ENCODE results near the gene COL11A1.
"Not testable (repeated sequence)": the region's sequence is repeated elsewhere in the genome, so short reads cannot be mapped to it uniquely, and the experiment has no call there.

Gene COL11A1

DNA sequence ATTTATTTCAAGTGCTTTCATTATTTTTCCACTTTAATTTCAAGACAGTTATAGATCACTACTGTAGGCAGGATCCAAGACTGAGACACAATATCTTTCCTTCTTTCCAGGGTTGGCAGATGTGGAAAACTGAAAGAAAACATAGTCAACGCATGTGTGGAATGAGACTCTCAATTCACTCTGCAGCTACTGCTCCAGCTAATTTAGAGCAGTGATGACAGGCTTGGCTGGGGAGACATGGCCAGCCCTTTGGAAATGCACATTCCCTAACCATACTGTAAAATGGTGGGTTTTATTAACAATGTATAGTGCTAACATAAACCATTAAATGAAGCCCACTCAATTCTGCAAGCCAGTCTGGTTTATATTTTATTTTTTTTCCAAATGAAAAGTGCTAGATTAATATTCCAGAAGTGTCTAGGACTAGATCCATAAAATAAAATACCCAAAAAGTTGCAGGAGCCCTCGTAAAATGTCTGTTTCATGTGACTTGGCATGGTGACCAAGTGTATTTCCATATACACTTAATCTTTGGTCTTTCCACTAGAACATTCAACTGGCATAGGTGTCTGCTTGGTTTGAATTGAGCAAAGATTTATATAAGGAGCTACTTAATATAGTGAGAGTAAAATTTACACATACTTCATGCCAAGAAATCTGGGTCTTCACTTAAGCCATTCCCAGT, 32.9 kb downstream of the COL11A1 start:
- no peak for DNase-seq

GRCh38 chr1:103074224-103074623, 34.1 kb downstream of the COL11A1 start:
- no peak for DNase-seq

DNA sequence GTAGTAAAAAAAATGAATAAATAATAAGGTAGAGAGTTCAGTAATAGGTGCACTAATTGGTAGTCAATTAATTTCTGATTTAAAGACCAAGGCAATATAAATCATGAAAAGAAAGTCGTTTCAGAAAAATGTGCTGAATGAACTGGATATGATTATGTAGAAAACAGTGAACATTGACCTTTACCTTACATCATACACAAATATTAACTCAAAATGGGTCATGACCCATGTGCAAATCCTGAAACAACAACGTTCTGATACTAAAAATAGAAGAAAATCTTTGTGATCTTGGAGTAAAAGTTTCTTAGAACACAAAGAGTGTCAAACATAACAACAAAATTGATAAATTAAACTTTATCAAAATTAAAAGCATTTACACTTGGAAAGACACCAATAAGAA, 39.1 kb downstream of the COL11A1 start:
- no peak for DNase-seq

DNA sequence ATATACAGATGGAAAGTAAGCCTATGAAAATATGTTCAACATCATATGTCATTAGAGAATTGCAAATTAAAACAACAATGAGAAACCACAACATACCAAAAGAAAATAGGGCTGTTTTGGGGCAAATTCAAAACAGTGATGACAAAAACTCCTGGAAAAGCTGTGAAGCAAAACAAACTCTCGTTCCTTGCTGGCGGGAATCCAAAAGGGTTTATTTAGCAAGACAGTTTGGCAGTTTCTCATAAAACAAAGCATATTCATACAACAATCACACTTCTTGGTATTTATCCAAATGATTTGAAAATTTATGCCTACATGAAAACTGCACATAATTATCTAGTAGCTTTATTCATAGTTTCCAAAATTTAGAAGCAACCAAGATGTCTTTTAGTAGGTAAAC, 44.4 kb downstream of the COL11A1 start:
- DNase-seq: no peak

DNA sequence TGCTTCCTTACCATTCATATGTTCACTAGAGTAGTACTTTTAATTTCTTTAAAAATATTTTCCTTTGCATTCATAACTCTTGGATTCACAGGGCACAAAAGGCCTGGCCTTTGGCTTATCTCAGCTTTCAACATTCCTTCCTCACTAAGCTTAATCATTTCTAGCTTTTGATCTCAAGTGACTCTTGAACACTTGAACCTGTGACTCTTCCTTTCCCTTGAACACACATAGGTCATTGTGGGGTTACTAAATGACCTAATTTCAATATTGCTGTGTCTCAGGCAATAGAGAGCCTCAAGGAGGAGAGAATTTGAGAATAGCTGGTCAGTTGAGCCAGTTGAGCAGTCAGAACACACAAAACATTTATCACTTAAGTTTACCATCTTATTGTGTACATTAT, 49.9 kb downstream of the COL11A1 start:
- no peak for DNase-seq

GRCh38 chr1:103056423-103056822, 51.9 kb downstream of the COL11A1 start:
- DNase-seq: no peak

- not testable (repeated sequence) for DNase-seq
Measured at GRCh38 chr1:103028110-103028509, 80.2 kb downstream of the COL11A1 start.

DNA sequence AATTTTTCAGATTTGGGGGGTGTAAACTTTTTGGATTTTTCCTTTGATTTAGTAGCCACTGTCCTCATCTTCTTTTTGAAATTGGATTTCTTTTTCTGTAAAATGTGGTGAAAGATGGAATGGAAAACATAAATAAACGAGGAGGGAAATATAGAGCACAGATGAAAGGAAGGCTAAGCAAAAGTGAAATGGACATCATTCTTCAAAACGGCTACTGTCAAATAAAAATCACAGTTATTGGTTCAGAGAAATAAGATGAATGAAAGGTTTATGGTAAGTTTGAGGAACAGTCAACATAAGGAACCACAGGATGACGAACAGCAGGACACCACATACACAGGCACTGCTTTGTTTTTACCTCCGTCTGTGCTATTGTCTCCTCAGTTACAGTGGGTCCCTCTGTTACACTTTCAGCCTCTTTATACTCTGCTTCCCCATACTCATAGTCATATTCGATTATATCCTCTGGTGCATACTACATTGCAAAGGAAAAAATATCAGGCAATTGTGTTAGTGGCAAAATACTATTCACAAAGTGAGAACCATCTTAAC, 82.4 kb downstream of the COL11A1 start:
- no peak for DNase-seq

DNA sequence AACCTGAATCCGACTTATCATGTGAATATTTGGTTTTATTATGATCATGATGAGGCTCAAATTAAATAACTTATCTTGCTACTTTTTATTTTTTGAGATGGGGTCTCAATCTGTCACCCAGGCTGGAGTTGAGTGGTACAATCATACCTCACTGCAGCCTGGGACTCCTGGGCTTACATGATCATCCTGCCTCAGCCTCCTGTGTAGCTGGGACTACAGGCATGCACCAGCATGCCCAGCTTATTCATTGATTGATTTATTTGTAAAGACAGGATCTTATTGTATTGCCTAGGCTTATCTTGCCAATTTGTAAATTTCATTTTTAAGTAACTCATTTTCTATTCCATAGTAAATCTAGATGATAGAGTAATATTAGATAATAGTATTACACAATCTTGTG, 84.3 kb downstream of the COL11A1 start:
- no peak for DNase-seq

- no peak for DNase-seq
Measured at GRCh38 chr1:103002005-103002404, 106.3 kb downstream of the COL11A1 start.

GRCh38 chr1:102978874-102979273, 129.4 kb downstream of the COL11A1 start:
- no peak for DNase-seq

DNA sequence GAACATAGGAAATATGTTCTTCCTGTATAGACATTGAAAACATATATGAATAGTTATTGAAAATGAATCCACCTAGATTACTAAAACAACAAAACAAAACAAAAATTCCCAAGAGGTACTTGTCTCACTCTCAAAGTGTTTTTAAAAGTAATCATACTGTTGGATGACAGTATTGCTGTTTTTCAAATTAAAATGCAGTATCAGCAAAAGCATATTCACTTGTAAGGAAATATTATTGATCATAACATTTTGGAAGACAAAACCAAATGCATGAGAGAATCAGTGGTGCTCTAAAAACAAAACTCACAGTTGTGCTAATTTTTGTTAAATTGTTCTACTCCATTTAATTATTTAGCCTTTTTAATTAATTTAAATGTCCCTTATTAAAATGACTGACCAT, 131.0 kb downstream of the COL11A1 start:
- no peak for DNase-seq

- peak; percentile 76 for DNase-seq
Measured at GRCh38 chr1:102970496-102971078, 137.7 kb downstream of the COL11A1 start.

- no peak for DNase-seq
Measured at GRCh38 chr1:102967786-102968185, 140.5 kb downstream of the COL11A1 start.

- DNase-seq: no peak
Measured at GRCh38 chr1:102961549-102961948, 146.8 kb downstream of the COL11A1 start.

DNA sequence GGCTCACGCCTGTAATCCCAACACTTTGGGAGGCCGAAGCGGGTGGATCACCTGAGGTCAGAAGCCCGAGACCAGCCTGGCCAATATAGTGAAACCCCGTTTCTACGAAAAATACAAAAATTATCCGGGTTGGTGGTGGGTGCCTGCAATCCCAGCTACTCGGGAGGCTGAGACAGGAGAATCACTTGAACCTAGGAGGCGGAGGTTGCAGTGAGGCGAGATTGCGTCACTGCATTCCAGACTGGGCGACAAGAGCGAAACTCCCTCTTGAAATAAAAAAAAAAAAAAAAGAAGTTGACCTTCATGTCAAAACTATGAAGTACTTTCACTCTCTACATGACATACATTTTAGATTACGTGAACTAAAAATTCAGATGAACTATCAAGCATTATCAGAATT, 153.7 kb downstream of the COL11A1 start:
- DNase-seq: no peak

DNA sequence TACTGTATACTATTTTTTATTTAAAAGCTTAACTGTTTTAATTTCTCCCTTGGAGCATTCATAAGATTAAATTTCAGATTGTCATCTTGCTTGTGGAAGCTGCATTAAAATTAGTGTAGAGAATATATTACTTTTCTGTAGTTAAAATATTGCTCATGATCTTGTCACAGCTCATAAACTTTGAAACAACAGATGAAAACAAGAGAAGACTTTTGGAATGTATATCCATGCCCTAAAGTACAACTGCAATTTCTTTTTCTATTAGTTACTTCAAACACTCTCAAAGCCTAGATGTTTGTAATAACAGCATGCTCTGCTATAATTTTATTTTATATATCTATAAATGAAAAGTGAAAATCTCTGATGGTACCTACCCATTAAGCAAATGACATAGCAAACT, 155.9 kb downstream of the COL11A1 start:
- DNase-seq: no peak

DNA sequence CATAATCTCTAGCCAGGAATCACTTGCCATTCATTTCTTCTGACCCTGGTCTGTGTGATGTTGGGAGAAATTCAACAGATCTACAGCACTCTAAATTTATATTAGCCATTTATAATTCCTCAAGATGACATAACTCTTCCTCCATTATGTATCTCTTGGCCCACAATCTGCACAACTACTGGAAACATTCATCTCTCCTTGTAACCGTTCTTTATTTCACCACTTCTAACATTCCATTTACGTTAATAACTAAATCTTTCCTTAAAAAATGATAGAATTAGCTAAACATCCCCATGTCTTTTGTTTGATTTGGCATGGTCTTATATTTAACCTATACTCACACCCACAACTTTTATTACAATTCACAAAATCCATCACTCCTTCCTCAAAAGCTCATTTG, 166.0 kb downstream of the COL11A1 start:
- DNase-seq: no peak

- no peak for DNase-seq
Measured at GRCh38 chr1:102941366-102941947, 166.9 kb downstream of the COL11A1 start.

- DNase-seq: no peak
Measured at GRCh38 chr1:102937401-102937800, 170.9 kb downstream of the COL11A1 start.

DNA sequence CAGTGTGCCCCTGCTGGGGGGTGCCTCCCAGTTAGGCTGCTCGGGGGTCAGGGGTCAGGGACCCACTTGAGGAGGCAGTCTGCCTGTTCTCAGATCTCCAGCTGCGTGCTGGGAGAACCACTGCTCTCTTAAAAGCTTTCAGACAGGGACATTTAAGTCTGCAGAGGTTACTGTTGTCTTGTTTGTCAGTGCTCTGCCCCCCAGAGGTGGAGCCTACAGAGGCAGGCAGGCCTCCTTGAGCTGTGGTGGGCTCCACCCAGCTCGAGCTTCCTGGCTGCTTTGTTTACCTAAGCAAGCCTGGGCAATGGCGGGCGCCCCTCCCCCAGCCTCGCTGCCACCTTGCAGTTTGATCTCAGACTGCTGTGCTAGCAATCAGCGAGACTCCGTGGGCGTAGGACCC, 175.0 kb downstream of the COL11A1 start:
- DNase-seq: not testable (repeated sequence)

GRCh38 chr1:102919659-102920058, 188.7 kb downstream of the COL11A1 start:
- DNase-seq: peak; percentile 87

DNA sequence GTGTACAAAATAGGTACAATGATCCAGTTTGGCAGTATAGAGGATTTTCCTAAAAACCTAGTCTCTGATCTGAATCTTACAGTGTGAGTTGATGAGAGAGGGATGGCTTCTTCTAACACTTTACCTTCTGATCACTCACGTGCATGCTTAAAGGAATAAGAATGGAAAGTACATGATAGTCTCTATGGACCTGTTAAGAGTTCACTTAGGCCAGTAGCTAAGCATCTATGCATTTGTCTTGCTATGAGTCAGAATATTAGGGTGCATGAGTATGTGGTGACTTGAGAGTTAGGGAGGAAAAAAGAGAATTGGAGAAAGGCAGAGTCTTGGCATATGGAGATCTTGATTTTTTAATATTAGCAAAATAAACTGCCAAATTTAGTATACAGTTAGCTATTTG, 206.3 kb downstream of the COL11A1 start:
- DNase-seq: peak; percentile 49

GRCh38 chr1:102899935-102900334, 208.4 kb downstream of the COL11A1 start:
- DNase-seq: no peak

All from HCEC 1CT (cell line).